Mesenchymal stem cell (in vitro differentiated cells and primary cell): ENCODE data around the gene MT1A.

Experiments
- DNase-seq: peaks from one replicate; pipeline ENCODE4 v3.0.0-alpha.2; 2013
- H2AFZ ChIP-seq: one replicate; pipeline ENCODE4 v1.6.1; 2013; ENCODE audit warnings: low read depth, mild to moderate bottlenecking, control low read depth, inconsistent platforms, low read length, moderate library complexity
- H2AK5ac ChIP-seq: 2 replicates; pipeline ENCODE4 v1.6.1; 2013; ENCODE audit warnings: low read length, moderate library complexity, mild to moderate bottlenecking, inconsistent platforms; ENCODE audit not compliant: severe bottlenecking
- H2BK120ac ChIP-seq: one replicate; pipeline ENCODE4 v1.6.1; 2013; ENCODE audit warnings: low read depth, mild to moderate bottlenecking, inconsistent platforms, low read length, moderate library complexity
- H2BK12ac ChIP-seq, 2 experiments: one replicate each; pipeline ENCODE4 v1.6.1; 2013; ENCODE audit warnings: inconsistent platforms in 2 of 2, low read length in 2 of 2, mild to moderate bottlenecking in 2 of 2, moderate library complexity in 2 of 2, control low read depth in 1 of 2
- H2BK15ac ChIP-seq: one replicate; pipeline ENCODE4 v1.6.1; 2013; ENCODE audit warnings: mild to moderate bottlenecking, low read depth, inconsistent platforms; ENCODE audit not compliant: poor library complexity, severe bottlenecking
- H2BK5ac ChIP-seq: 2 replicates; pipeline ENCODE4 v1.6.1; 2013; ENCODE audit warnings: low read depth, mild to moderate bottlenecking, low read length, control low read depth, inconsistent platforms; ENCODE audit not compliant: poor library complexity, severe bottlenecking
- H3K14ac ChIP-seq, 2 experiments: one replicate each; pipeline ENCODE4 v1.6.1; 2013; ENCODE audit warnings: inconsistent platforms in 2 of 2, low read length in 2 of 2, control low read depth in 1 of 2, mild to moderate bottlenecking in 1 of 2, moderate library complexity in 1 of 2
- H3K18ac ChIP-seq, 2 experiments: one replicate each; pipeline ENCODE4 v1.6.1; 2013; ENCODE audit warnings: inconsistent platforms in 2 of 2, low read length in 2 of 2, control low read depth in 1 of 2, low read depth in 1 of 2, mild to moderate bottlenecking in 1 of 2
- H3K23ac ChIP-seq, 2 experiments: one replicate each; pipeline ENCODE4 v1.6.1; 2013; ENCODE audit warnings: inconsistent platforms in 2 of 2, low read length in 2 of 2, mild to moderate bottlenecking in 2 of 2, moderate library complexity in 2 of 2, control low read depth in 1 of 2
- H3K27ac ChIP-seq: 2 replicates; pipeline ENCODE4 v1.5.1; 2013; ENCODE audit warnings: mild to moderate bottlenecking, moderate library complexity, low read length, control low read depth, inconsistent platforms; ENCODE audit not compliant: poor library complexity, severe bottlenecking
- H3K27me3 ChIP-seq, 2 experiments: 2 replicates each; pipeline versions ENCODE4 v1.6.1 to v1.7.0; 2013; ENCODE audit warnings: low read length in 2 of 2, mild to moderate bottlenecking in 2 of 2, moderate library complexity in 2 of 2, control low read depth in 1 of 2, inconsistent platforms in 1 of 2; ENCODE audit not compliant: control insufficient read depth in 1 of 2, insufficient read depth in 1 of 2
- H3K36me3 ChIP-seq, 2 experiments: 2 replicates each; pipeline versions ENCODE4 v1.6.1 to v1.7.0; 2013; ENCODE audit warnings: low read length in 2 of 2, control low read depth in 1 of 2, inconsistent platforms in 1 of 2, low read depth in 1 of 2, mild to moderate bottlenecking in 1 of 2; ENCODE audit not compliant: insufficient read depth in 2 of 2, control insufficient read depth in 1 of 2
- H3K4ac ChIP-seq, 2 experiments: one replicate each; pipeline ENCODE4 v1.6.1; 2013; ENCODE audit warnings: inconsistent platforms in 2 of 2, low read length in 2 of 2, mild to moderate bottlenecking in 2 of 2, moderate library complexity in 2 of 2, control low read depth in 1 of 2, low read depth in 1 of 2
- H3K4me1 ChIP-seq: 2 replicates; pipeline ENCODE4 v1.6.1; 2013; ENCODE audit warnings: low read depth, low read length, control low read depth; ENCODE audit not compliant: control insufficient read depth, insufficient read depth
- H3K4me2 ChIP-seq: 2 replicates; pipeline ENCODE4 v1.6.1; 2013; ENCODE audit warnings: low read length, mild to moderate bottlenecking, inconsistent platforms; ENCODE audit not compliant: poor library complexity, severe bottlenecking
- H3K4me3 ChIP-seq, 2 experiments: 2 replicates each; pipeline versions ENCODE4 v1.5.1 to v1.7.0; 2013; ENCODE audit warnings: low read length in 2 of 2, mild to moderate bottlenecking in 2 of 2, control low read depth in 1 of 2, low read depth in 1 of 2; ENCODE audit not compliant: insufficient read depth in 1 of 2
- H3K79me1 ChIP-seq: replicated peaks from 2 replicates; pipeline ENCODE4 v1.6.1; 2013; ENCODE audit warnings: mild to moderate bottlenecking, control low read depth, low read length, inconsistent platforms; ENCODE audit not compliant: poor library complexity, severe bottlenecking
- H3K9ac ChIP-seq: 2 replicates; pipeline ENCODE4 v1.7.0; 2013; ENCODE audit warnings: mild to moderate bottlenecking, low read length, moderate library complexity
- H3K9me3 ChIP-seq: 2 replicates; pipeline ENCODE4 v1.7.0; 2013; ENCODE audit warnings: mild to moderate bottlenecking, low read length; ENCODE audit not compliant: control insufficient read depth
- H4K8ac ChIP-seq: one replicate; pipeline ENCODE4 v1.6.1; 2013; ENCODE audit warnings: inconsistent platforms, mild to moderate bottlenecking, low read length, moderate library complexity
- H4K91ac ChIP-seq: one replicate; pipeline ENCODE4 v1.6.1; 2013; ENCODE audit warnings: mild to moderate bottlenecking, low read length, inconsistent platforms
- WGBS: methylation state at CpG from one replicate; pipeline ENCODE4 v1.1.7; 2013; ENCODE audit warnings: mixed read lengths; 5-methylcytosine and 5-hydroxymethylcytosine counted together

Gene MT1A

GRCh38 chr16:56623637-56624036 is 14.8 kb upstream of the MT1A start:
- Histone ChIP-seq H3K4me2 (no peak overlapping the region), H3K23ac (no peak overlapping the region), H3K36me3 (no peaks in the 10 kb centered on the region), H2BK120ac (no peak overlapping the region), H3K14ac (no peak overlapping the region), H2AFZ (no peak overlapping the region), H3K9ac (no peak overlapping the region), H4K91ac (no peak overlapping the region), H4K8ac (no peak overlapping the region), H2AK5ac (no peak overlapping the region), H3K79me1 (peaks cover 1% of the 10 kb centered on the region), H3K4me3 (no peak overlapping the region), H2BK15ac (no peak overlapping the region), H3K4me1 (peaks cover 22% of the 10 kb centered on the region), H3K4ac (no peak overlapping the region), H3K18ac (no peak overlapping the region), H3K27ac (no peak overlapping the region), H3K27me3 (no peaks in the 10 kb centered on the region), H2BK12ac (peak overlapping the region in 1 of 2 experiments; percentile 47), H2BK5ac (no peak overlapping the region), H3K9me3 (no peaks in the 10 kb centered on the region)
- no peak for DNase-seq
- WGBS: 100% methylated on average over 1 of the region's 2 CpGs

GRCh38 chr16:56625140-56625942 is 13.1 kb upstream of the MT1A start, which contains the start of gene MT1E:
TSS of gene MT1E (plus strand) at chr16:56625781. CDS start at chr16:56625852, 71 bp downstream.
- H3K4me2 ChIP-seq: peak within 1 kb of the TSS; percentile 76
- H3K36me3 ChIP-seq: no peaks in the 10 kb centered on the region
- peak; percentile 84 for DNase-seq
- WGBS: 2% methylated on average over 60 of the region's 62 CpGs
- H3K14ac ChIP-seq: peak within 1 kb of the TSS in 1 of 2 experiments; percentile 96
- peak within 1 kb of the TSS; percentile 68 for H2AFZ ChIP-seq
- peak within 1 kb of the TSS; percentile 96 for H2BK120ac ChIP-seq
- H2BK12ac ChIP-seq: peak within 1 kb of the TSS; percentile 91 to 92
- H4K8ac ChIP-seq: peak within 1 kb of the TSS; percentile 94
- peak within 1 kb of the TSS; percentile 97 for H4K91ac ChIP-seq
- H3K4me1 ChIP-seq: peaks cover 22% of the 10 kb centered on the region
- peak within 1 kb of the TSS; percentile 88 for H2BK15ac ChIP-seq
- no peaks in the 10 kb centered on the region for H3K9me3 ChIP-seq
- H2AK5ac ChIP-seq: peak within 1 kb of the TSS; percentile 61
- peak within 1 kb of the TSS; percentile 36 for H2BK5ac ChIP-seq
- H3K27ac ChIP-seq: peak within 1 kb of the TSS; percentile 72
- no peaks in the 10 kb centered on the region for H3K79me1 ChIP-seq
- peak within 1 kb of the TSS; percentile 84 to 93 for H3K4ac ChIP-seq
- H3K9ac ChIP-seq: peak within 1 kb of the TSS; percentile 94
- H3K23ac ChIP-seq: peak within 1 kb of the TSS in 1 of 2 experiments; percentile 34
- no peaks in the 10 kb centered on the region for H3K27me3 ChIP-seq
- peak within 1 kb of the TSS; percentile 92 to 97 for H3K18ac ChIP-seq
- H3K4me3 ChIP-seq: peak within 1 kb of the TSS; percentile 61 to 81

GRCh38 chr16:56625943-56626654 is 12.4 kb upstream of the MT1A start:
- H2BK120ac ChIP-seq: no peak overlapping the region
- H3K4me3 ChIP-seq: peak overlapping the region; percentile 61 to 81
- no peak overlapping the region for H2BK5ac ChIP-seq
- peak overlapping the region in 1 of 2 experiments; percentile 96 for H3K14ac ChIP-seq
- H2BK12ac ChIP-seq: peak overlapping the region; percentile 91 to 92
- H3K23ac ChIP-seq: peak overlapping the region in 1 of 2 experiments; percentile 23
- peak overlapping the region; percentile 68 for H2AFZ ChIP-seq
- H2BK15ac ChIP-seq: peak overlapping the region; percentile 65
- H2AK5ac ChIP-seq: peak overlapping the region; percentile 61
- peak overlapping the region; percentile 79 for H4K8ac ChIP-seq
- 16% methylated on average over 13 of the region's 16 CpGs for WGBS
- H4K91ac ChIP-seq: peak overlapping the region; percentile 34
- peaks cover 0 to 1% of the 10 kb centered on the region in 2 experiments for H3K27me3 ChIP-seq
- H3K4me2 ChIP-seq: peak overlapping the region; percentile 76
- peak overlapping the region; percentile 55 for H3K27ac ChIP-seq
- H3K4ac ChIP-seq: peak overlapping the region; percentile 63 to 66
- no peaks in the 10 kb centered on the region for H3K36me3 ChIP-seq
- peak overlapping the region; percentile 94 for H3K9ac ChIP-seq
- H3K79me1 ChIP-seq: no peaks in the 10 kb centered on the region
- peak overlapping the region; percentile 82 to 90 for H3K18ac ChIP-seq
- H3K9me3 ChIP-seq: no peaks in the 10 kb centered on the region
- H3K4me1 ChIP-seq: peaks cover 22% of the 10 kb centered on the region
- peak; percentile 91 for DNase-seq

- H3K79me1 ChIP-seq: no peaks in the 10 kb centered on the region
- no peaks in the 10 kb centered on the region for H3K36me3 ChIP-seq
- peak overlapping the region; percentile 51 for H3K4me2 ChIP-seq
- peak overlapping the region; percentile 94 for H3K9ac ChIP-seq
- peak overlapping the region; percentile 72 for H3K27ac ChIP-seq
- peaks cover 0 to 5% of the 10 kb centered on the region in 2 experiments for H3K27me3 ChIP-seq
- H4K8ac ChIP-seq: no peak overlapping the region
- H4K91ac ChIP-seq: peak overlapping the region; percentile 64
- H3K4ac ChIP-seq: peak overlapping the region; percentile 22 to 46
- WGBS: 45% methylated on average over 6 of the region's 7 CpGs
- H3K4me1 ChIP-seq: peaks cover 22% of the 10 kb centered on the region
- no peak overlapping the region for H3K23ac ChIP-seq
- DNase-seq: no peak
- no peaks in the 10 kb centered on the region for H3K9me3 ChIP-seq
- no peak overlapping the region for H2BK15ac ChIP-seq
- no peak overlapping the region for H2BK5ac ChIP-seq
- H3K14ac ChIP-seq: peak overlapping the region in 1 of 2 experiments; percentile 6
- H2BK12ac ChIP-seq: peak overlapping the region in 1 of 2 experiments; percentile 79
- H3K18ac ChIP-seq: peak overlapping the region in 1 of 2 experiments; percentile 79
- H3K4me3 ChIP-seq: peak overlapping the region in 1 of 2 experiments; percentile 81
- no peak overlapping the region for H2AK5ac ChIP-seq
- H2BK120ac ChIP-seq: no peak overlapping the region
- H2AFZ ChIP-seq: no peak overlapping the region
Observed at GRCh38 chr16:56626685-56627084, 11.8 kb upstream of the MT1A start.
